ENCODE data around the gene LARP4B. TPM values are rescaled to one million over a fixed set of nuclear protein-coding genes. Genes with fewer than 3 reads are reported as not detected.

LARP4B gene
- total RNA-seq, 1 experiment from 2014 or later, result 122 TPM

GRCh38 chr10:921471-922414 is 9.8 kb downstream of the LARP4B start:
- no peaks in the 10 kb centered on the region for H3K9me3 ChIP-seq (ENCODE audit: control insufficient read depth in 1 of 2, insufficient read depth in 1 of 2, low read depth in 1 of 2, low read length in 2 of 2)
- ChIA-PET CTCF (no interaction called here), RAD21 (ENCODE audit: low non-redundant PET in 1 of 2, low total read pairs in 2 of 2, uncharacterized antibody in 2 of 2, unreplicated experiment in 2 of 2) (no interaction called here), POLR2A (no interaction called here)
- ATAC-seq (no peak), DNase-seq (ENCODE audit: low read depth, low spot score) (no peak)
- H3K27ac ChIP-seq (ENCODE audit: low read depth, low read length), result no peak overlapping the region
- H3K9ac ChIP-seq (ENCODE audit: low read length), result no peak overlapping the region
- peaks cover 61% of the 10 kb centered on the region; the same call in 1 of the 2 replicates for H4K20me1 ChIP-seq (ENCODE audit: insufficient read depth)
- H3K4me2 ChIP-seq (ENCODE audit: low read length), result no peak overlapping the region
- H3K36me3 ChIP-seq (ENCODE audit: control insufficient read depth in 1 of 2, insufficient read depth in 2 of 2, low read length in 2 of 2), result peaks cover 5 to 6% of the 10 kb centered on the region in 2 experiments; a peak in 2 of 4 replicates
- H3K4me1 ChIP-seq (ENCODE audit: control insufficient read depth in 1 of 2, insufficient read depth in 2 of 2, low read length in 2 of 2), result no peaks in the 10 kb centered on the region
- H3K27me3 ChIP-seq (ENCODE audit: insufficient read depth, low read length), result no peaks in the 10 kb centered on the region
- peaks cover 100% of the 10 kb centered on the region for H3K79me2 ChIP-seq (ENCODE audit: insufficient read depth, low read length)
- H2AFZ ChIP-seq (ENCODE audit: low read depth, low read length, poor library complexity, severe bottlenecking), result no peak overlapping the region
- H3K4me3 ChIP-seq (replicated peaks in 1 of 2; ENCODE audit: low read depth in 1 of 2, low read length in 2 of 2), result no peak overlapping the region
- no peaks in the 10 kb centered on the region for H3K9me2 ChIP-seq (ENCODE audit: insufficient read depth)
- BruUV-seq (replicated peaks), result no TSS peak
- intact Hi-C loops (cut with micrococcal nuclease), result no loop called here
- TF ChIP-seq ZBTB33 (IDR thresholded peaks at IDR 0.05; ENCODE audit: extremely low read depth, insufficient replicate concordance, low read length) (no peak), EGR1 (IDR thresholded peaks at IDR 0.05; ENCODE audit: low read depth) (no peak), EZH2 (IDR thresholded peaks at IDR 0.05) (no peak), ZNF274 (IDR thresholded peaks at IDR 0.05; ENCODE audit: low read depth, low read length) (no peak), JUND (IDR thresholded peaks at IDR 0.05) (no peak), ZFX (IDR thresholded peaks at IDR 0.05) (no peak), CEBPB (IDR thresholded peaks at IDR 0.05; ENCODE audit: low read depth) (no peak), CBX3 (IDR thresholded peaks at IDR 0.05; ENCODE audit: low read depth) (no peak), FOSL1 (IDR thresholded peaks at IDR 0.05; ENCODE audit: low read depth) (no peak), ATF3 (IDR thresholded peaks at IDR 0.05) (no peak), POLR2A (IDR thresholded peaks at IDR 0.05; ENCODE audit: borderline replicate concordance, extremely low read depth, insufficient read depth, insufficient read length) (no peak), TCF7L2 (IDR thresholded peaks at IDR 0.05; ENCODE audit: borderline replicate concordance, extremely low read depth, insufficient read depth, insufficient read length) (no peak), RAD21 (IDR thresholded peaks at IDR 0.05; ENCODE audit: low read depth) (no peak), SIN3A (IDR thresholded peaks at IDR 0.05; ENCODE audit: low read depth) (no peak), EZH2phosphoT487 (IDR thresholded peaks at IDR 0.05; ENCODE audit: borderline replicate concordance) (no peak), YY1 (IDR thresholded peaks at IDR 0.05; ENCODE audit: extremely low read depth, insufficient replicate concordance, low read depth, low read length) (no peak)

All from HCT116 (cell line).